Lung (tissue), 12 donors: ENCODE measurements around the gene GGCX. TPM values are rescaled to one million over a fixed set of nuclear protein-coding genes. Genes with fewer than 3 reads are reported as not detected.
A peak's percentile ranks its signal among the peaks of the same experiment; 100 is the strongest.

Experiments
- ATAC-seq: fragments of 200-7000 bp; cut with Tn5 transposase; one replicate; pipeline ENCODE4 v1.9.1; 2020; ENCODE audit warnings: moderate number of reproducible peaks; ENCODE audit not compliant: insufficient read depth, low FRiP score
- DNase-seq, 3 donors: peaks; one replicate each; pipeline ENCODE4 v3.0.0-alpha.2; 2013 to 2017
- H3K27ac ChIP-seq, 2 donors: one replicate each; pipeline ENCODE4 v1.5.1; 2013; ENCODE audit warnings: mild to moderate bottlenecking in 2 of 2, moderate library complexity in 2 of 2, control low read depth in 1 of 2, inconsistent platforms in 1 of 2, low read depth in 1 of 2, low read length in 1 of 2
- H3K27me3 ChIP-seq, 3 donors: one replicate each; pipeline ENCODE4 v1.5.1; 2013; ENCODE audit warnings: low read length in 2 of 3; ENCODE audit not compliant: control insufficient read depth in 3 of 3, insufficient read depth in 3 of 3
- H3K36me3 ChIP-seq, 4 donors: one replicate each; pipeline ENCODE4 v1.5.1; 2013; ENCODE audit warnings: low read length in 4 of 4, mild to moderate bottlenecking in 1 of 4, moderate library complexity in 1 of 4; ENCODE audit not compliant: control insufficient read depth in 4 of 4, insufficient read depth in 4 of 4
- H3K4me1 ChIP-seq, 5 donors: one replicate each; pipeline ENCODE4 v1.5.1; 2013; ENCODE audit warnings: low read length in 5 of 5, mild to moderate bottlenecking in 2 of 5, moderate library complexity in 1 of 5; ENCODE audit not compliant: control insufficient read depth in 5 of 5, insufficient read depth in 5 of 5
- H3K4me3 ChIP-seq: one replicate; pipeline ENCODE4 v1.5.1; 2013; ENCODE audit warnings: mild to moderate bottlenecking, control low read depth, moderate library complexity
- H3K9ac ChIP-seq, 2 donors: one replicate each; pipeline ENCODE4 v1.5.1; 2013; ENCODE audit warnings: low read length in 2 of 2, control low read depth in 1 of 2; ENCODE audit not compliant: insufficient read depth in 1 of 2
- H3K9me3 ChIP-seq, 4 donors: one replicate each; pipeline ENCODE4 v1.5.1; 2013; ENCODE audit warnings: low read length in 3 of 4, mild to moderate bottlenecking in 1 of 4, moderate library complexity in 1 of 4; ENCODE audit not compliant: control insufficient read depth in 4 of 4, insufficient read depth in 3 of 4
- CTCF ChIP-seq: IDR thresholded peaks from 2 replicates; pipeline ENCODE4 v1.5.1; 2012; ENCODE audit warnings: mild to moderate bottlenecking; ENCODE audit errors: control extremely low read depth, extremely low read depth
- WGBS, 2 donors: extraction: QIAGEN DNeasy Blood & Tissue Kit; methylation state at CpG; one replicate each; pipeline ENCODE4 v1.1.7; 2013; 5-methylcytosine and 5-hydroxymethylcytosine counted together
- polyA plus RNA-seq, 2 donors: library from polyadenylated mRNA; stranded (reverse); fragments of 200-250 nt; gene quantifications; one replicate each; pipeline ENCODE4 v1.2.1, GENCODE V29; 2013
- total RNA-seq, 2 donors: library from RNA; depleted of rRNA in 1 of 2; stranded (reverse); fragments of >200 nt in 1 of 2; gene quantifications; one replicate each; pipeline ENCODE4 v1.2.1, GENCODE V29; 2014 to 2021
- donor health status: control.
- donor health status: control.
- donor health status: Bipolar disorder and iron deficiency.
- donor health status: healthy.
- donor health status: DM: yes; HTN: yes; CAD: no.

The GGCX gene
- total and polyA plus RNA-seq, 4 donors: 21.8 to 69.2 (median 44.8) TPM

- H3K36me3 ChIP-seq: no peaks in the 10 kb centered on the region
- no peaks in the 10 kb centered on the region for H3K27me3 ChIP-seq
- DNase-seq: no peak
- ATAC-seq: no peak
- H3K9ac ChIP-seq: no peak overlapping the region
- no peak overlapping the region for H3K4me3 ChIP-seq
- no peak overlapping the region for H3K27ac ChIP-seq
- H3K9me3 ChIP-seq: peaks cover 0 to 2% (median 0%) of the 10 kb centered on the region in 4 donors
- H3K4me1 ChIP-seq: peaks cover 0 to 19% (median 5%) of the 10 kb centered on the region in 5 donors
- no peak for TF ChIP-seq CTCF
Observed at GRCh38 chr2:85527787-85528186, 33.5 kb downstream of the GGCX start.

DNA sequence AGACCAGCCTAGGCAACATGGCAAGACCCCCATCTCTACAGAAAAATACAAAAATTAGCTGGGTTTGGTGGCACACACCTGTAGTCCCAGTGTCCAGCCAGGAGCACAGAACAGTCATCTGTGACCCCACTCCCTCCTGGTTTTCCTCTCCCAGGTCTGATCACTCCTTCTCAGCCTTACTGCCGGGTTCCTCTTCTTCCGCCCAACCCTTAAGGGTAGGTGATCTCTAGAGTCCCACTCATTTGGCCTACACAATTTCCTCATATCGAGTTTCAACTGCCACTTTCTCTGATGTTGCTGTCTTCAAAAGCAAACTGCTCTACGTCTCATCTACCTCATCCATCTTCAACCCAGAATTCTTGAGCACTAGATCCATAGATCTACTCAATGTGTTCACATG lies 35.7 kb downstream of the GGCX start:
- ATAC-seq (no peak), DNase-seq (no peak)
- Histone ChIP-seq H3K4me1 (peaks cover 0 to 19% (median 5%) of the 10 kb centered on the region in 5 donors), H3K9ac (no peak overlapping the region), H3K36me3 (no peaks in the 10 kb centered on the region), H3K27ac (no peak overlapping the region), H3K27me3 (no peaks in the 10 kb centered on the region), H3K9me3 (peaks cover 0 to 2% (median 0%) of the 10 kb centered on the region in 4 donors), H3K4me3 (no peak overlapping the region)
- TF ChIP-seq CTCF: no peak
- whole genome bisulfite sequencing, 2 donors: 50 to 63% methylated on average over 4 of the region's 4 CpGs

- no peak overlapping the region for H3K4me3 ChIP-seq
- H3K27me3 ChIP-seq: no peaks in the 10 kb centered on the region
- no peak for TF ChIP-seq CTCF
- H3K27ac ChIP-seq: no peak overlapping the region
- H3K9ac ChIP-seq: no peak overlapping the region
- ATAC-seq (no peak), DNase-seq (no peak)
- peaks cover 0 to 2% (median 0%) of the 10 kb centered on the region in 4 donors for H3K9me3 ChIP-seq
- H3K36me3 ChIP-seq: no peaks in the 10 kb centered on the region
- H3K4me1 ChIP-seq: peaks cover 0 to 19% (median 5%) of the 10 kb centered on the region in 5 donors
- WGBS, 2 donors: 63 to 75% methylated on average over 5 of the region's 5 CpGs
Observed at GRCh38 chr2:85525029-85525428, 36.3 kb downstream of the GGCX start.

DNA sequence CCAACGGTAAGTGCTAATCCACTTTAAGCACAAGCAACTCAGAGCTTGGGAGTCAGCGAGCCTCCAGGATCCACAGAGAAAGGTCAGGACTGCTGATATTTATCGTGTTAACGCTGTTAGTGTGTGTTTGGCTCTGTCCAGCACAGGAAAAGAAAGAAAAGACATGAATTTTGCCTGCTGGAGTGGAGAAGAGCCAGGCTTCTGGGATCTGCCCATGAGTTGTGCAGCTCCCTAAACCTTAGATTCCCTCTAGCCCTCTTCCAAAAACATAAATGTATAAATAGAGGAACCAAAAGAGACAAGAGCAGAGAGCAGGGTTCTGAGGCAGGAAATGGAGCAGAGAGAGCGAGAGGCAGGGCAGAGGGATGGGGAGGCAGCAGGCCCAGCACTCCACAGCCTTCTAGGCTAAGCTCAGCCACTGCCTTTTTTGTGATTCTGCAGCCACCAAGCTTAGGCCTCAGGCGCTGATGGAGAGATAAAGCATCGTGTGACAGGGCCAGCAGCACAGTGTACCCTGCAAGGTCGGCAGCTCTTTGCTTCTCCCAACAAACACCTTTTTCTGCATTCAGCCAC lies 36.9 kb downstream of the GGCX start:
- Histone ChIP-seq H3K4me3 (no peak overlapping the region), H3K27ac (no peak overlapping the region), H3K27me3 (no peaks in the 10 kb centered on the region), H3K4me1 (peaks cover 0 to 19% (median 5%) of the 10 kb centered on the region in 5 donors), H3K9me3 (peaks cover 0 to 4% (median 0%) of the 10 kb centered on the region in 4 donors), H3K9ac (no peak overlapping the region), H3K36me3 (no peaks in the 10 kb centered on the region)
- ATAC-seq: no peak
- DNase-seq: peak in 2 of 3 donors; percentile 33 to 56
- no peak for TF ChIP-seq CTCF
- 28 to 40% methylated on average over 8 of the region's 8 CpGs for WGBS, 2 donors
